T-helper 9 cell (primary cell): ENCODE data around the gene GOLGA8S.
"Not testable (repeated sequence)": the region's sequence is repeated elsewhere in the genome, so short reads cannot be mapped to it uniquely, and the experiment has no call there.

Experiments
- DNase-seq: peaks from one replicate; pipeline ENCODE4 v3.0.0-alpha.2; 2020

The GOLGA8S gene

GRCh38 chr15:23398357-23398756 is 43.8 kb downstream of the GOLGA8S start:
- DNase-seq, result not testable (repeated sequence)

GRCh38 chr15:23399207-23399606 is 44.7 kb downstream of the GOLGA8S start:
- not testable (repeated sequence) for DNase-seq

- no peak for DNase-seq
These were observed 47.1 kb downstream of the GOLGA8S start for GRCh38 chr15:23401627-23402026.

- DNase-seq, result no peak
These were observed 47.6 kb downstream of the GOLGA8S start for GRCh38 chr15:23402140-23402539.

- no peak for DNase-seq
These were observed 48.0 kb downstream of the GOLGA8S start for GRCh38 chr15:23402544-23402943.

GRCh38 chr15:23403550-23403949 is 49.0 kb downstream of the GOLGA8S start:
- no peak for DNase-seq

GRCh38 chr15:23411841-23412240 is 57.3 kb downstream of the GOLGA8S start:
- DNase-seq, result no peak

GRCh38 chr15:23412881-23413600 is 58.5 kb downstream of the GOLGA8S start:
- not testable (repeated sequence) for DNase-seq
